HG02852 (cell line): Measurements from ENCODE around the gene RAB11FIP4.

Experiments
- ATAC-seq: cut with Tn5 transposase; IDR thresholded peaks from one replicate; pipeline ENCODE4 v1.9.1; 2021; ENCODE audit warnings: mild to moderate bottlenecking, moderate library complexity; ENCODE audit not compliant: unreplicated experiment

RAB11FIP4 gene

GRCh38 chr17:31404028-31404949, 12.8 kb downstream of the RAB11FIP4 start:
- no peak for ATAC-seq

GRCh38 chr17:31405890-31406371, 14.5 kb downstream of the RAB11FIP4 start:
- no peak for ATAC-seq

GRCh38 chr17:31408586-31408985, 17.1 kb downstream of the RAB11FIP4 start:
- ATAC-seq = no peak

GRCh38 chr17:31411707-31412285, 20.3 kb downstream of the RAB11FIP4 start:
- no peak for ATAC-seq

- ATAC-seq = no peak
These were observed 21.0 kb downstream of the RAB11FIP4 start for GRCh38 chr17:31412511-31412910.

GRCh38 chr17:31413081-31413799, 21.8 kb downstream of the RAB11FIP4 start:
- ATAC-seq = no peak

GRCh38 chr17:31413874-31414549, 22.5 kb downstream of the RAB11FIP4 start:
- no peak for ATAC-seq

GRCh38 chr17:31414550-31414918, 23.1 kb downstream of the RAB11FIP4 start:
- ATAC-seq = no peak

GRCh38 chr17:31415004-31415454, 23.6 kb downstream of the RAB11FIP4 start:
- ATAC-seq = no peak

GRCh38 chr17:31415640-31416502, 24.4 kb downstream of the RAB11FIP4 start:
- ATAC-seq = no peak

GRCh38 chr17:31416503-31416923, 25.0 kb downstream of the RAB11FIP4 start:
- no peak for ATAC-seq

GRCh38 chr17:31417051-31417792, 25.7 kb downstream of the RAB11FIP4 start:
- no peak for ATAC-seq

GRCh38 chr17:31418773-31419350, 27.4 kb downstream of the RAB11FIP4 start:
- no peak for ATAC-seq

- ATAC-seq = no peak
These were observed 31.0 kb downstream of the RAB11FIP4 start for GRCh38 chr17:31422443-31422842.

- no peak for ATAC-seq
These were observed 33.4 kb downstream of the RAB11FIP4 start for GRCh38 chr17:31424944-31425281.

GRCh38 chr17:31425282-31426040, 34.0 kb downstream of the RAB11FIP4 start:
- ATAC-seq = no peak

GRCh38 chr17:31427684-31428083, 36.2 kb downstream of the RAB11FIP4 start:
- ATAC-seq = no peak

- ATAC-seq = no peak
These were observed 36.6 kb downstream of the RAB11FIP4 start for GRCh38 chr17:31428111-31428510.
